GM12891 (cell line): ENCODE data around the gene ACAA2.

Experiments
- DNase-seq: peaks from one replicate; pipeline ENCODE4 v3.0.0; 2011; ENCODE audit warnings: low spot score; ENCODE audit not compliant: insufficient read length
- FAIRE-seq: peaks from 2 replicates; lab custom pipeline; 2011; peaks lifted over from hg19 to GRCh38; lab: Jason Lieb, UNC
- PAX5 ChIP-seq: IDR thresholded peaks from 2 replicates; pipeline ENCODE4 v1.6.1; 2011; ENCODE audit warnings: low read length, moderate library complexity, mild to moderate bottlenecking; ENCODE audit not compliant: insufficient read depth, severe bottlenecking
- POLR2A ChIP-seq: IDR thresholded peaks from 2 replicates; pipeline ENCODE4 v1.6.1; 2011; ENCODE audit warnings: low read depth, low read length, control low read depth
- POLR2AphosphoS5 ChIP-seq: IDR thresholded peaks from 2 replicates; pipeline ENCODE4 v1.6.1; 2011; ENCODE audit warnings: low read depth, low read length, control low read depth
- POU2F2 ChIP-seq: IDR thresholded peaks from 2 replicates; pipeline ENCODE4 v1.6.1; 2011; ENCODE audit warnings: low read depth, mild to moderate bottlenecking, control low read depth, low read length, moderate library complexity
- SPI1 ChIP-seq: IDR thresholded peaks from 2 replicates; pipeline ENCODE4 v1.6.1; 2011; ENCODE audit warnings: low read depth, low read length, control low read depth
- TAF1 ChIP-seq: IDR thresholded peaks from 2 replicates; pipeline ENCODE4 v1.6.1; 2011; ENCODE audit warnings: low read depth, low read length, control low read depth

The ACAA2 gene

GRCh38 chr18:49835405-49835804 is 22.1 kb upstream of the ACAA2 start:
- no peak for TF ChIP-seq POLR2A
- no peak for TF ChIP-seq SPI1
- no peak for TF ChIP-seq POU2F2
- TF ChIP-seq TAF1: no peak
- TF ChIP-seq PAX5: no peak
- no peak for TF ChIP-seq POLR2AphosphoS5
- FAIRE-seq (no peak), DNase-seq (no peak)

- FAIRE-seq: no peak
Measured at GRCh38 chr18:49834258-49834657, 20.9 kb upstream of the ACAA2 start.

GRCh38 chr18:49833814-49834213 is 20.5 kb upstream of the ACAA2 start:
- FAIRE-seq: no peak
- no peak for DNase-seq
- TF ChIP-seq SPI1: no peak
- TF ChIP-seq POU2F2: no peak
- no peak for TF ChIP-seq POLR2A
- TF ChIP-seq POLR2AphosphoS5: no peak
- no peak for TF ChIP-seq TAF1
- TF ChIP-seq PAX5: no peak

More at GRCh38 chr18:49834258-49834657, 20.9 kb upstream of the ACAA2 start:
- no peak for TF ChIP-seq POU2F2
- DNase-seq: no peak

- TF ChIP-seq POU2F2 (no peak), TAF1 (no peak), POLR2AphosphoS5 (no peak), POLR2A (no peak), PAX5 (no peak), SPI1 (no peak)
- FAIRE-seq: no peak
- no peak for DNase-seq
Measured at GRCh38 chr18:49832221-49832647, 18.9 kb upstream of the ACAA2 start.

GRCh38 chr18:49827996-49828395 is 14.7 kb upstream of the ACAA2 start:
- DNase-seq (no peak), FAIRE-seq (no peak)
- TF ChIP-seq POLR2A (no peak), TAF1 (no peak), SPI1 (no peak), PAX5 (no peak), POLR2AphosphoS5 (no peak), POU2F2 (no peak)

GRCh38 chr18:49819823-49820671 is 6.7 kb upstream of the ACAA2 start:
- DNase-seq: no peak
- TF ChIP-seq PAX5 (no peak), TAF1 (no peak), SPI1 (no peak), POU2F2 (no peak), POLR2A (no peak), POLR2AphosphoS5 (no peak)
- peak; percentile 23 for FAIRE-seq

GRCh38 chr18:49819071-49819662 is 5.8 kb upstream of the ACAA2 start:
- DNase-seq (no peak), FAIRE-seq (no peak)
- TF ChIP-seq POU2F2: no peak
- TF ChIP-seq POLR2A: no peak
- no peak for TF ChIP-seq POLR2AphosphoS5
- TF ChIP-seq PAX5: no peak
- TF ChIP-seq SPI1: no peak
- no peak for TF ChIP-seq TAF1

- FAIRE-seq (no peak), DNase-seq (no peak)
- TF ChIP-seq POLR2AphosphoS5 (no peak), TAF1 (no peak), SPI1 (no peak), POLR2A (no peak), POU2F2 (no peak)
Measured at GRCh38 chr18:49817947-49818346, 4.6 kb upstream of the ACAA2 start.

GRCh38 chr18:49815927-49816326 is 2.6 kb upstream of the ACAA2 start:
- FAIRE-seq (no peak), DNase-seq (no peak)
- no peak for TF ChIP-seq POLR2A

GRCh38 chr18:49814147-49814499 is 790 bp upstream of the ACAA2 start:
- FAIRE-seq (no peak), DNase-seq (no peak)

More at GRCh38 chr18:49814147-49814499, 790 bp upstream of the ACAA2 start:
- TF ChIP-seq POLR2A (no peak), PAX5 (no peak), SPI1 (no peak), POLR2AphosphoS5 (no peak), TAF1 (no peak)
